HepG2 (cell line): Measurements from ENCODE around the gene GPR148. TPM values are rescaled to one million over a fixed set of nuclear protein-coding genes. Genes with fewer than 3 reads are reported as not detected.
A peak's percentile ranks its signal among the peaks of the same experiment; 100 is the strongest.

ENCODE experiments used
- ARNT ChIP-seq: fragments of 450-650 bp; IDR thresholded peaks from 2 replicates; pipeline ENCODE4 v1.6.1; 2017
- CBX2 ChIP-seq, 2 experiments: fragments of 200-600 bp in 1 of 2; sonication (generic); formaldehyde crosslinking in 1 of 2; IDR thresholded peaks; 2 replicates each; pipeline versions ENCODE4 v1.7.0 to v1.8.1; 2018 to 2022; ENCODE audit warnings: low read depth in 2 of 2, low read length in 1 of 2, mild to moderate bottlenecking in 1 of 2, missing genetic modification reagents in 1 of 2
- HDAC1 ChIP-seq: sonication (generic); formaldehyde crosslinking; IDR thresholded peaks from 2 replicates; pipeline ENCODE4 v1.5.1; 2020; ENCODE audit warnings: mild to moderate bottlenecking, missing genetic modification reagents
- KLF9 ChIP-seq: IDR thresholded peaks from 2 replicates; pipeline ENCODE4 v1.6.1; 2016; ENCODE audit warnings: low read depth
- MIER2 ChIP-seq: IDR thresholded peaks from 2 replicates; pipeline ENCODE4 v1.6.1; 2016; ENCODE audit warnings: missing biosample characterization, missing genetic modification reagents
- NFE2 ChIP-seq: sonication (generic); formaldehyde crosslinking; IDR thresholded peaks from 2 replicates; pipeline ENCODE4 v1.4.0; 2020; ENCODE audit warnings: missing genetic modification reagents
- NFIB ChIP-seq: sonication (generic); formaldehyde crosslinking; IDR thresholded peaks from 2 replicates; pipeline ENCODE4 v1.9.0; 2021; ENCODE audit warnings: missing genetic modification reagents, mild to moderate bottlenecking, borderline replicate concordance
- PRDM4 ChIP-seq: sonication (generic); formaldehyde crosslinking; IDR thresholded peaks from 2 replicates; pipeline ENCODE4 v1.9.0; 2021; ENCODE audit warnings: missing genetic modification reagents, borderline replicate concordance
- RARG ChIP-seq: sonication (generic); formaldehyde crosslinking; IDR thresholded peaks from 2 replicates; pipeline ENCODE4 v1.4.0; 2020; ENCODE audit warnings: low read depth, mild to moderate bottlenecking, missing genetic modification reagents
- RFXAP ChIP-seq: sonication (generic); formaldehyde crosslinking; IDR thresholded peaks from 2 replicates; pipeline ENCODE4 v1.4.0; 2020; ENCODE audit warnings: missing genetic modification reagents, borderline replicate concordance
- RORA ChIP-seq: sonication (generic); formaldehyde crosslinking; IDR thresholded peaks from 2 replicates; pipeline ENCODE4 v1.5.0; 2020; ENCODE audit warnings: mild to moderate bottlenecking, missing genetic modification reagents, moderate library complexity
- SNAPC4 ChIP-seq: sonication (generic); formaldehyde crosslinking; IDR thresholded peaks from 2 replicates; pipeline ENCODE4 v1.4.0; 2020; ENCODE audit warnings: mild to moderate bottlenecking, missing genetic modification reagents
- TFAP4 ChIP-seq: sonication (generic); IDR thresholded peaks from 2 replicates; pipeline ENCODE4 v1.6.1; 2016; ENCODE audit warnings: low read depth, borderline replicate concordance
- ZNF24 ChIP-seq: fragments of 450-650 bp; IDR thresholded peaks from 2 replicates; pipeline ENCODE4 v1.6.1; 2017; ENCODE audit warnings: antibody characterized with exemption, mild to moderate bottlenecking
- ZNF292 ChIP-seq: sonication (generic); formaldehyde crosslinking; IDR thresholded peaks from 2 replicates; pipeline ENCODE4 v1.8.1; 2022; ENCODE audit warnings: mild to moderate bottlenecking, low read depth, missing genetic modification reagents, borderline replicate concordance
- ZNF343 ChIP-seq: sonication (generic); formaldehyde crosslinking; IDR thresholded peaks from 2 replicates; pipeline ENCODE4 v1.4.0; 2020; ENCODE audit warnings: mild to moderate bottlenecking, missing genetic modification reagents
- ZNF597 ChIP-seq: sonication (generic); formaldehyde crosslinking; IDR thresholded peaks from 2 replicates; pipeline ENCODE4 v1.5.0; 2020; ENCODE audit warnings: missing genetic modification reagents
- ZNF652 ChIP-seq: IDR thresholded peaks from 2 replicates; pipeline ENCODE4 v1.6.1; 2016; ENCODE audit warnings: low read depth, borderline replicate concordance
- polyA plus RNA-seq, 8 experiments: library from polyadenylated mRNA; depleted of rRNA in 3 of 8; stranded (reverse) in 7 of 8; unstranded in 1 of 8; fragments of >200 nt; fragmentation: Illumina TruSeq in 4 of 8; extraction: Trizol in 4 of 8; gene quantifications; 2 replicates each; pipeline versions ENCODE4 v1.2.1 to v1.2.3, GENCODE V29; 2011 to 2016; ENCODE audit warnings: low read depth in 4 of 8, missing spikeins in 1 of 8, mixed read lengths in 1 of 8; ENCODE audit not compliant: insufficient read depth in 1 of 8
- total RNA-seq, 5 experiments: library from RNA; depleted of rRNA; stranded (reverse); fragments of >200 nt; fragmentation: Illumina TruSeq; extraction: Trizol; gene quantifications; 2 replicates each; pipeline ENCODE4 v1.2.3, GENCODE V29; 2016; ENCODE audit warnings: low read depth in 1 of 5

GPR148 gene
- total and polyA plus RNA-seq, 2 of the 13 experiments (the other 11 are each of a cell fraction or from before 2014, with no cell fraction given): not detected

GRCh38 chr2:130744287-130745117 is 15.6 kb downstream of the GPR148 start (continued):
- TF ChIP-seq SNAPC4 (no peak), KLF9 (CRISPR knock-in tag) (no peak), CBX2 (IDR thresholded peaks at IDR 0.05; ENCODE audit: low read depth, low read length) (no peak), CBX2 (CRISPR knock-in tag; IDR thresholded peaks at IDR 0.05; ENCODE audit: low read depth) (no peak), ZNF652 (CRISPR knock-in tag) (no peak), NFIB (CRISPR knock-in tag) (no peak), NFE2 (CRISPR knock-in tag) (no peak), ZNF24 (no peak), ZNF292 (CRISPR knock-in tag) (peak; percentile 30; the same call in 1 of the 2 replicates), RFXAP (CRISPR knock-in tag) (peak; percentile 56; the same call in 1 of the 2 replicates), MIER2 (peak; percentile 92), RORA (no peak), TFAP4 (peak; percentile 56; the same call in 1 of the 2 replicates), ZNF597 (CRISPR knock-in tag) (no peak), RARG (no peak), ARNT (no peak), PRDM4 (CRISPR knock-in tag) (no peak), HDAC1 (CRISPR knock-in tag) (peak; percentile 46; the same call in 1 of the 2 replicates), ZNF343 (CRISPR knock-in tag) (peak; percentile 87; the same call in 1 of the 2 replicates)
